IMR-90 (cell line): ENCODE results near the gene CLK4. TPM values are rescaled to one million over a fixed set of nuclear protein-coding genes. Genes with fewer than 3 reads are reported as not detected.

Experiments
- ATAC-seq: fragments of 200-7000 bp; cut with Tn5 transposase; 2 replicates; pipeline ENCODE4 v1.9.1; 2020; ENCODE audit warnings: low read depth, mild to moderate bottlenecking, moderate library complexity
- BruUV-seq: library from RNA; stranded (reverse); fragments of 400-500 nt; replicated peaks from 2 replicates; lab custom pipeline; 2021; lab: Mats Ljungman, UMichigan
- CTCF ChIA-PET: fragments of 300-600 bp; formaldehyde crosslinking; extraction: SDS; loops from one replicate; lab custom pipeline; 2021; ENCODE audit warnings: antibody characterized with exemption; lab: Yijun Ruan, JAX
- POLR2A ChIA-PET: fragments of 300-600 bp; sonication (Branson Sonifier 250); formaldehyde crosslinking; loops from one replicate; lab custom pipeline; 2022; ENCODE audit warnings: antibody characterized with exemption; ENCODE audit not compliant: unreplicated experiment; lab: Charles Lee
- DNase-seq: peaks from one replicate; pipeline ENCODE4 v3.0.0; 2013
- H2AFZ ChIP-seq: replicated peaks from 2 replicates; pipeline ENCODE3; 2013; ENCODE audit warnings: low read length, mild to moderate bottlenecking; ENCODE audit not compliant: poor library complexity
- H2AK5ac ChIP-seq: 2 replicates; pipeline ENCODE4 v1.6.1; 2013; ENCODE audit warnings: low read depth, low read length, inconsistent platforms
- H2AK9ac ChIP-seq: replicated peaks from 2 replicates; pipeline ENCODE3; 2013; ENCODE audit warnings: mild to moderate bottlenecking, low read depth, low read length, moderate library complexity; ENCODE audit not compliant: poor library complexity
- H2BK120ac ChIP-seq: 2 replicates; pipeline ENCODE4 v1.6.1; 2013; ENCODE audit warnings: low read depth, low read length, inconsistent platforms
- H2BK15ac ChIP-seq: 3 replicates; pipeline ENCODE4 v1.6.1; 2013; ENCODE audit warnings: low read depth, low read length, inconsistent platforms
- H2BK20ac ChIP-seq: 2 replicates; pipeline ENCODE4 v1.6.1; 2013; ENCODE audit warnings: low read depth, mild to moderate bottlenecking, inconsistent platforms, low read length, moderate library complexity
- H2BK5ac ChIP-seq: 2 replicates; pipeline ENCODE4 v1.6.1; 2013; ENCODE audit warnings: mild to moderate bottlenecking, low read depth, low read length, inconsistent platforms; ENCODE audit not compliant: poor library complexity, severe bottlenecking
- H3K14ac ChIP-seq: replicated peaks from 2 replicates; pipeline ENCODE4 v1.6.1; 2013; ENCODE audit warnings: low read depth, low read length, inconsistent platforms
- H3K18ac ChIP-seq: 2 replicates; pipeline ENCODE4 v1.6.1; 2013; ENCODE audit warnings: low read depth, low read length, control low read depth
- H3K23ac ChIP-seq: 2 replicates; pipeline ENCODE4 v1.6.1; 2013; ENCODE audit warnings: low read depth, low read length, inconsistent platforms
- H3K27ac ChIP-seq: 2 replicates; pipeline ENCODE4 v1.5.1; 2013; ENCODE audit warnings: mild to moderate bottlenecking, control low read depth, low read length; ENCODE audit not compliant: insufficient read depth
- H3K27me3 ChIP-seq: 2 replicates; pipeline ENCODE4 v1.6.1; 2013; ENCODE audit warnings: low read length; ENCODE audit not compliant: control insufficient read depth, insufficient read depth
- H3K36me3 ChIP-seq: 2 replicates; pipeline ENCODE4 v1.6.1; 2013; ENCODE audit warnings: low read length, mixed read lengths; ENCODE audit not compliant: control insufficient read depth, insufficient read depth
- H3K4ac ChIP-seq: 2 replicates; pipeline ENCODE4 v1.6.1; 2013; ENCODE audit warnings: low read depth, low read length, inconsistent platforms
- H3K4me1 ChIP-seq: 2 replicates; pipeline ENCODE4 v1.6.1; 2013; ENCODE audit warnings: low read length, mixed read lengths; ENCODE audit not compliant: control insufficient read depth, insufficient read depth
- H3K4me2 ChIP-seq: 2 replicates; pipeline ENCODE4 v1.6.1; 2013; ENCODE audit warnings: low read depth, mild to moderate bottlenecking, control low read depth, low read length, moderate library complexity
- H3K4me3 ChIP-seq: 2 replicates; pipeline ENCODE4 v1.5.1; 2013; ENCODE audit warnings: low read depth, mild to moderate bottlenecking, control low read depth, low read length, moderate library complexity; ENCODE audit not compliant: insufficient read depth
- H3K56ac ChIP-seq: 2 replicates; pipeline ENCODE4 v1.6.1; 2013; ENCODE audit warnings: low read length, inconsistent platforms; ENCODE audit not compliant: insufficient read depth; ENCODE audit errors: extremely low read depth
- H3K79me1 ChIP-seq, 2 experiments: 2 replicates each; pipeline ENCODE4 v1.6.1; 2013; ENCODE audit warnings: low read length in 2 of 2, inconsistent platforms in 1 of 2, low read depth in 1 of 2
- H3K9ac ChIP-seq: 2 replicates; pipeline ENCODE4 v1.6.1; 2013; ENCODE audit warnings: low read depth, low read length, control low read depth
- H3K9me1 ChIP-seq: 2 replicates; pipeline ENCODE4 v1.6.1; 2013; ENCODE audit warnings: low read length, inconsistent platforms; ENCODE audit not compliant: insufficient read depth
- H3K9me3 ChIP-seq: 2 replicates; pipeline ENCODE4 v1.6.1; 2013; ENCODE audit warnings: low read length; ENCODE audit not compliant: control insufficient read depth, insufficient read depth
- H4K20me1 ChIP-seq: 2 replicates; pipeline ENCODE4 v1.6.1; 2013; ENCODE audit warnings: low read length, inconsistent platforms; ENCODE audit not compliant: insufficient read depth
- H4K5ac ChIP-seq: 2 replicates; pipeline ENCODE4 v1.6.1; 2013; ENCODE audit warnings: mild to moderate bottlenecking, low read depth, low read length, control low read depth
- H4K8ac ChIP-seq, 2 experiments: 2 replicates each; pipeline ENCODE4 v1.6.1; 2013; ENCODE audit warnings: low read depth in 2 of 2, low read length in 2 of 2, control low read depth in 1 of 2, inconsistent platforms in 1 of 2
- H4K91ac ChIP-seq: 2 replicates; pipeline ENCODE4 v1.6.1; 2013; ENCODE audit warnings: low read depth, low read length, inconsistent platforms; ENCODE audit not compliant: insufficient read depth
- BHLHE40 ChIP-seq: fragments of 150-350 bp; IDR thresholded peaks from 2 replicates; pipeline ENCODE4 v1.6.1; 2016; ENCODE audit warnings: mild to moderate bottlenecking, low read depth, low read length
- CEBPB ChIP-seq: IDR thresholded peaks from 2 replicates; pipeline ENCODE4 v1.6.1; 2012; ENCODE audit warnings: low read depth, low read length, improper control_type of control experiment
- CHD1 ChIP-seq: IDR thresholded peaks from 2 replicates; pipeline ENCODE4 v1.6.1; 2012; ENCODE audit warnings: low read depth, low read length, improper control_type of control experiment
- FOS ChIP-seq: fragments of 150-350 bp; IDR thresholded peaks from 2 replicates; pipeline ENCODE4 v1.6.1; 2016; ENCODE audit warnings: low read depth, low read length
- MAFK ChIP-seq: IDR thresholded peaks from 2 replicates; pipeline ENCODE4 v1.6.1; 2012; ENCODE audit warnings: low read depth, low read length, improper control_type of control experiment
- MAZ ChIP-seq: IDR thresholded peaks from 2 replicates; pipeline ENCODE4 v1.6.1; 2012; ENCODE audit warnings: low read depth, mild to moderate bottlenecking, low read length, improper control_type of control experiment, moderate library complexity, borderline replicate concordance
- MXI1 ChIP-seq: IDR thresholded peaks from 2 replicates; pipeline ENCODE4 v1.6.1; 2012; ENCODE audit warnings: low read depth, mild to moderate bottlenecking, low read length, moderate library complexity, borderline replicate concordance
- NFE2L2 ChIP-seq: fragments of 150-350 bp; IDR thresholded peaks from 2 replicates; pipeline ENCODE4 v1.6.1; 2016; ENCODE audit warnings: low read depth, mild to moderate bottlenecking, low read length
- POLR2A ChIP-seq: IDR thresholded peaks from 2 replicates; pipeline ENCODE4 v1.6.1; 2012; ENCODE audit warnings: mild to moderate bottlenecking, low read depth, low read length
- RAD21 ChIP-seq: IDR thresholded peaks from 2 replicates; pipeline ENCODE4 v1.6.1; 2012; ENCODE audit warnings: low read length, improper control_type of control experiment
- RCOR1 ChIP-seq: IDR thresholded peaks from 2 replicates; pipeline ENCODE4 v1.6.1; 2012; ENCODE audit warnings: mild to moderate bottlenecking, low read length, improper control_type of control experiment; ENCODE audit not compliant: insufficient replicate concordance
- RFX5 ChIP-seq: IDR thresholded peaks from 2 replicates; pipeline ENCODE4 v1.8.0; 2012; ENCODE audit warnings: low read depth, mild to moderate bottlenecking, low read length, moderate library complexity
- SMC3 ChIP-seq: fragments of 150-350 bp; IDR thresholded peaks from 2 replicates; pipeline ENCODE4 v1.6.1; 2016; ENCODE audit warnings: low read depth, mild to moderate bottlenecking, antibody characterized with exemption, low read length, moderate library complexity
- WGBS, 2 experiments: methylation state at CpG; one replicate each; pipeline versions ENCODE4 v1.1.5 to v1.1.7; 2013; ENCODE audit warnings: missing lambda C conversion rate in 2 of 2; ENCODE audit not compliant: insufficient read length in 1 of 2; ENCODE audit errors: extremely low coverage in 2 of 2; 5-methylcytosine and 5-hydroxymethylcytosine counted together
- dilution Hi-C: fragments of 300-500 bp; cut with HindIII; formaldehyde crosslinking; loops from one replicate; pipeline ENCODE4 v1.14.3; 2018; ENCODE audit warnings: low sequenced_read_pairs; ENCODE audit not compliant: unreplicated experiment
- in situ Hi-C: fragments of 300-500 bp; cut with MboI; formaldehyde crosslinking; loops from 3 replicates; pipeline ENCODE4 v1.14.3; 2019; ENCODE audit warnings: low sequenced_read_pairs, inconsistent platforms, mixed read lengths
- intact Hi-C: fragments of 100-400 bp; cut with micrococcal nuclease; formaldehyde crosslinking; loops from 2 replicates; pipeline ENCODE4 v1.10.0; 2022
- polyA plus RNA-seq, 3 experiments: library from polyadenylated mRNA; depleted of rRNA; stranded (reverse); fragments of >200 nt; gene quantifications; 2 replicates each; pipeline ENCODE4 v1.2.3, GENCODE V29; 2012; ENCODE audit warnings: low replicate concordance in 1 of 3
- total RNA-seq: library from RNA; depleted of rRNA; stranded (reverse); fragments of >200 nt; gene quantifications from 2 replicates; pipeline ENCODE4 v1.2.3, GENCODE V29; 2012
- TF ChIP-seq, protein P1 (sequence below): conservative IDR thresholded peaks from 2 replicates; pipeline ENCODE4 v1.5.1; 2012; ENCODE audit warnings: mild to moderate bottlenecking, low read depth, low read length, improper control_type of control experiment
- TF ChIP-seq, protein P2 (sequence below): fragments of 150-350 bp; IDR thresholded peaks from 2 replicates; pipeline ENCODE4 v1.6.1; 2017; ENCODE audit warnings: mild to moderate bottlenecking, antibody characterized with exemption, low read length, low read depth
- TF ChIP-seq, protein P3 (sequence below): fragments of 150-350 bp; IDR thresholded peaks from 2 replicates; pipeline ENCODE4 v1.6.1; 2016; ENCODE audit warnings: low read depth, mild to moderate bottlenecking, low read length, moderate library complexity, borderline replicate concordance

The CLK4 gene
- total and polyA plus RNA-seq, 2 of the 4 experiments (the other 2 are of a cell fraction) = 8.2 to 11.9 TPM

DNA sequence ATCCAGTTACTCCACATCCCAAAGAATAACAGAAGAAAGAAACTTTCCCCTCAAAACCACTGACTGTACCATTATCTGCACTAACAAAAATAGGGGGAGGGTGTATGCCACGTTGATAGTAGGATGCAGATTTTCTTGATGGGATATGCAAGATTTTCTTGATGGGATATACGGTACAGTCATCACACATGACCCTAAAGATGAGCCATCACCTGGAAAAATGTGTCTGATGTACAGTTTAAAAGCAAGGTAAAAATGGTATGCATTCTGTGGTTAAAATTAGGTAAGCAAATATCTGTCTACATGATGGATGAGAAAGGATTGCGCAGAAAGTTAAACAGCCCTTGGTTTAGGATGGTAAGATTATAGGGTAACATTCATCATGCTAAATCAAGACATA is 45.2 kb downstream of the CLK4 start:
- Histone ChIP-seq H2BK20ac (no peak overlapping the region), H3K9ac (no peak overlapping the region), H3K79me1 (no peaks in the 10 kb centered on the region), H3K4ac (no peak overlapping the region), H2AFZ (no peak overlapping the region), H4K20me1 (no peaks in the 10 kb centered on the region), H2BK120ac (no peak overlapping the region), H3K4me1 (no peaks in the 10 kb centered on the region), H3K4me3 (no peak overlapping the region), H2AK5ac (no peak overlapping the region), H3K27ac (no peak overlapping the region), H2AK9ac (no peak overlapping the region), H3K56ac (no peak overlapping the region), H2BK5ac (no peak overlapping the region), H3K18ac (no peak overlapping the region), H4K91ac (no peak overlapping the region), H3K9me3 (peaks cover 9% of the 10 kb centered on the region), H3K9me1 (no peaks in the 10 kb centered on the region), H4K8ac (no peak overlapping the region), H3K27me3 (no peaks in the 10 kb centered on the region), H3K23ac (no peak overlapping the region), H3K36me3 (no peaks in the 10 kb centered on the region), H3K14ac (no peak overlapping the region), H4K5ac (no peak overlapping the region), H2BK15ac (no peak overlapping the region), H3K4me2 (no peak overlapping the region)
- no CpG with 5 or more reads among the region's 3 CpGs for WGBS, 2 experiments
- intact Hi-C loops (no loop called here), dilution Hi-C loops (no loop called here), in situ Hi-C loops (no loop called here)
- ATAC-seq (no peak), DNase-seq (no peak)
- CTCF ChIA-PET = no interaction called here
- POLR2A ChIA-PET = no interaction called here
- TF ChIP-seq RCOR1 (no peak), NFE2L2 (no peak), MAZ (no peak), MAFK (no peak), POLR2A (no peak), MXI1 (no peak), RAD21 (no peak), CEBPB (no peak), FOS (no peak), RFX5 (no peak), SMC3 (no peak), BHLHE40 (no peak), CHD1 (no peak)
- TF ChIP-seq, protein P1, sequence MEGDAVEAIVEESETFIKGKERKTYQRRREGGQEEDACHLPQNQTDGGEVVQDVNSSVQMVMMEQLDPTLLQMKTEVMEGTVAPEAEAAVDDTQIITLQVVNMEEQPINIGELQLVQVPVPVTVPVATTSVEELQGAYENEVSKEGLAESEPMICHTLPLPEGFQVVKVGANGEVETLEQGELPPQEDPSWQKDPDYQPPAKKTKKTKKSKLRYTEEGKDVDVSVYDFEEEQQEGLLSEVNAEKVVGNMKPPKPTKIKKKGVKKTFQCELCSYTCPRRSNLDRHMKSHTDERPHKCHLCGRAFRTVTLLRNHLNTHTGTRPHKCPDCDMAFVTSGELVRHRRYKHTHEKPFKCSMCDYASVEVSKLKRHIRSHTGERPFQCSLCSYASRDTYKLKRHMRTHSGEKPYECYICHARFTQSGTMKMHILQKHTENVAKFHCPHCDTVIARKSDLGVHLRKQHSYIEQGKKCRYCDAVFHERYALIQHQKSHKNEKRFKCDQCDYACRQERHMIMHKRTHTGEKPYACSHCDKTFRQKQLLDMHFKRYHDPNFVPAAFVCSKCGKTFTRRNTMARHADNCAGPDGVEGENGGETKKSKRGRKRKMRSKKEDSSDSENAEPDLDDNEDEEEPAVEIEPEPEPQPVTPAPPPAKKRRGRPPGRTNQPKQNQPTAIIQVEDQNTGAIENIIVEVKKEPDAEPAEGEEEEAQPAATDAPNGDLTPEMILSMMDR = no peak
- TF ChIP-seq, protein P2, sequence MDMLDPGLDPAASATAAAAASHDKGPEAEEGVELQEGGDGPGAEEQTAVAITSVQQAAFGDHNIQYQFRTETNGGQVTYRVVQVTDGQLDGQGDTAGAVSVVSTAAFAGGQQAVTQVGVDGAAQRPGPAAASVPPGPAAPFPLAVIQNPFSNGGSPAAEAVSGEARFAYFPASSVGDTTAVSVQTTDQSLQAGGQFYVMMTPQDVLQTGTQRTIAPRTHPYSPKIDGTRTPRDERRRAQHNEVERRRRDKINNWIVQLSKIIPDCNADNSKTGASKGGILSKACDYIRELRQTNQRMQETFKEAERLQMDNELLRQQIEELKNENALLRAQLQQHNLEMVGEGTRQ = no peak
- TF ChIP-seq, protein P3, sequence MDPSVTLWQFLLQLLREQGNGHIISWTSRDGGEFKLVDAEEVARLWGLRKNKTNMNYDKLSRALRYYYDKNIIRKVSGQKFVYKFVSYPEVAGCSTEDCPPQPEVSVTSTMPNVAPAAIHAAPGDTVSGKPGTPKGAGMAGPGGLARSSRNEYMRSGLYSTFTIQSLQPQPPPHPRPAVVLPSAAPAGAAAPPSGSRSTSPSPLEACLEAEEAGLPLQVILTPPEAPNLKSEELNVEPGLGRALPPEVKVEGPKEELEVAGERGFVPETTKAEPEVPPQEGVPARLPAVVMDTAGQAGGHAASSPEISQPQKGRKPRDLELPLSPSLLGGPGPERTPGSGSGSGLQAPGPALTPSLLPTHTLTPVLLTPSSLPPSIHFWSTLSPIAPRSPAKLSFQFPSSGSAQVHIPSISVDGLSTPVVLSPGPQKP = no peak
- BruUV-seq = no TSS peak
